Measurements from ENCODE around the gene SLC12A2. TPM values are rescaled to one million over a fixed set of nuclear protein-coding genes. Genes with fewer than 3 reads are reported as not detected.
A peak's percentile ranks its signal among the peaks of the same experiment; 100 is the strongest.

The SLC12A2 gene
- total and polyA plus RNA-seq, 9 of the 15 experiments (the other 6 are each of a cell fraction or from before 2014, with no cell fraction given) = 5.1 to 20.3 (median 12.6) TPM

GRCh38 chr5:128201065-128201926 is 117.7 kb downstream of the SLC12A2 start (continued):
- TF ChIP-seq E2F6 (IDR thresholded peaks at IDR 0.05; ENCODE audit: borderline replicate concordance in 1 of 2, extremely low read depth in 1 of 2, insufficient read depth in 1 of 2, insufficient read length in 1 of 2, low read depth in 1 of 2, low read length in 1 of 2, poor library complexity in 1 of 2, severe bottlenecking in 1 of 2) (peak in 1 of 2 experiments; percentile 81), RBFOX2 (IDR thresholded peaks at IDR 0.05; ENCODE audit: low read depth, low read length) (no peak), MAX (CRISPR knock-in tag; IDR thresholded peaks at IDR 0.05) (peak; percentile 40; the same call in 1 of the 2 replicates), TFE3 (CRISPR knock-in tag; IDR thresholded peaks at IDR 0.05) (peak; percentile 92), ZNF174 (CRISPR knock-in tag; IDR thresholded peaks at IDR 0.05) (no peak), ZNF232 (CRISPR knock-in tag; IDR thresholded peaks at IDR 0.05) (no peak), SMAD3 (CRISPR knock-in tag; conservative IDR thresholded peaks at IDR 0.05) (no peak), MAZ (CRISPR knock-in tag; conservative IDR thresholded peaks at IDR 0.05 in 1 of 2, IDR thresholded peaks at IDR 0.05 in 1 of 2) (0 out of 4 replicates have a peak, but pooled peaks of 1 of the 2 experiments have one; percentile 38), HDAC2 (IDR thresholded peaks at IDR 0.05) (no peak), RB1 (IDR thresholded peaks at IDR 0.05; ENCODE audit: low read depth) (peak; percentile 79), IRF9 (tag; IDR thresholded peaks at IDR 0.05) (no peak), HMGN3 (IDR thresholded peaks at IDR 0.05; ENCODE audit: borderline replicate concordance, extremely low read depth, insufficient read length, low read depth, low read length) (peak; percentile 22), UBTF (IDR thresholded peaks at IDR 0.05; ENCODE audit: borderline replicate concordance in 1 of 2, low read depth in 2 of 2, low read length in 2 of 2) (0 out of 4 replicates have a peak, but pooled peaks of 1 of the 2 experiments have one; percentile 35), SREBF1 (IDR thresholded peaks at IDR 0.05; ENCODE audit: borderline replicate concordance, low read depth, low read length) (no peak), JUN (IDR thresholded peaks at IDR 0.05; ENCODE audit: borderline replicate concordance, low read depth, low read length) (no peak), JUN (CRISPR knock-in tag; IDR thresholded peaks at IDR 0.05; ENCODE audit: borderline replicate concordance) (no peak), NRF1 (conservative IDR thresholded peaks at IDR 0.05 in 1 of 2, IDR thresholded peaks at IDR 0.05 in 1 of 2) (0 out of 4 replicates have a peak, but pooled peaks of 1 of the 2 experiments have one; percentile 17), ZBTB1 (CRISPR knock-in tag; IDR thresholded peaks at IDR 0.05; ENCODE audit: borderline replicate concordance, low read depth) (no peak), SMC3 (conservative IDR thresholded peaks at IDR 0.05; ENCODE audit: insufficient read depth, low read depth, low read length) (peak; percentile 88)
